ENCODE results near the gene CRHR1.
A peak's percentile ranks its signal among the peaks of the same experiment; 100 is the strongest.
"Not testable (repeated sequence)": the region's sequence is repeated elsewhere in the genome, so short reads cannot be mapped to it uniquely, and the experiment has no call there.

CRHR1 gene

GRCh38 chr17:45855691-45856336 is 71.7 kb downstream of the CRHR1 start:
- ChIA-PET POLR2A (ENCODE audit: low non-redundant PET) (no interaction called here), CTCF (interaction anchor here (1.0 kb wide), 2 partner anchors 13 to 24 kb away, joined by 3 to 4 read pairs; no protein-coding TSS in a partner anchor)
- DNase-seq (ENCODE audit: low spot score): no peak
- TF ChIP-seq CTCF (conservative IDR thresholded peaks at IDR 0.05; ENCODE audit: low read depth): no peak
- H3K27ac ChIP-seq: no peak overlapping the region

GRCh38 chr17:45857977-45858708 is 74.0 kb downstream of the CRHR1 start:
- TF ChIP-seq CTCF (conservative IDR thresholded peaks at IDR 0.05; ENCODE audit: low read depth): no peak
- ChIA-PET POLR2A (ENCODE audit: low non-redundant PET) (no interaction called here), CTCF (no interaction called here)
- no peak overlapping the region for H3K27ac ChIP-seq
- peak; percentile 33 for DNase-seq (ENCODE audit: low spot score)

GRCh38 chr17:45861165-45861564 is 77.0 kb downstream of the CRHR1 start:
- no peak for TF ChIP-seq CTCF (conservative IDR thresholded peaks at IDR 0.05; ENCODE audit: low read depth)
- POLR2A ChIA-PET (ENCODE audit: low non-redundant PET): no interaction called here
- no peak overlapping the region for H3K27ac ChIP-seq
- CTCF ChIA-PET: interaction anchor here (0.5 to 1.3 kb wide), 3 partner anchors 9 to 221 kb away, joined by 3 to 4 read pairs (median 3); no protein-coding TSS in a partner anchor
- DNase-seq (ENCODE audit: low spot score): no peak

- POLR2A ChIA-PET (ENCODE audit: low non-redundant PET); H3K27ac ChIP-seq; DNase-seq (ENCODE audit: low spot score): not testable (repeated sequence)
- CTCF ChIA-PET: interaction anchor here (1.3 kb wide), 1 partner anchor 222 kb away, joined by 3 read pairs; no protein-coding TSS in a partner anchor
Observed at GRCh38 chr17:45862127-45862526, 78.0 kb downstream of the CRHR1 start.

GRCh38 chr17:45863857-45864654 is 79.9 kb downstream of the CRHR1 start:
- H3K27ac ChIP-seq: no peak overlapping the region
- ChIA-PET POLR2A (ENCODE audit: low non-redundant PET) (no interaction called here), CTCF (interaction anchor here (0.6 kb wide), 2 partner anchors 18 to 1741 kb away, joined by 5 read pairs; no protein-coding TSS in a partner anchor)
- DNase-seq (ENCODE audit: low spot score): no peak
- no peak for TF ChIP-seq CTCF (conservative IDR thresholded peaks at IDR 0.05; ENCODE audit: low read depth)

GRCh38 chr17:45867171-45867570 is 83.1 kb downstream of the CRHR1 start:
- CTCF ChIA-PET: no interaction called here
- POLR2A ChIA-PET (ENCODE audit: low non-redundant PET): no interaction called here
- no peak for DNase-seq (ENCODE audit: low spot score)
- H3K27ac ChIP-seq: no peak overlapping the region
- no peak for TF ChIP-seq CTCF (conservative IDR thresholded peaks at IDR 0.05; ENCODE audit: low read depth)
